ENCODE results near the gene PIGL.
"Not testable (repeated sequence)": the region's sequence is repeated elsewhere in the genome, so short reads cannot be mapped to it uniquely, and the experiment has no call there.

The PIGL gene

GRCh38 chr17:16304830-16305229 lies 87.8 kb downstream of the PIGL start:
- DNase-seq (ENCODE audit: low read depth, low spot score) = peak; percentile 64

DNA sequence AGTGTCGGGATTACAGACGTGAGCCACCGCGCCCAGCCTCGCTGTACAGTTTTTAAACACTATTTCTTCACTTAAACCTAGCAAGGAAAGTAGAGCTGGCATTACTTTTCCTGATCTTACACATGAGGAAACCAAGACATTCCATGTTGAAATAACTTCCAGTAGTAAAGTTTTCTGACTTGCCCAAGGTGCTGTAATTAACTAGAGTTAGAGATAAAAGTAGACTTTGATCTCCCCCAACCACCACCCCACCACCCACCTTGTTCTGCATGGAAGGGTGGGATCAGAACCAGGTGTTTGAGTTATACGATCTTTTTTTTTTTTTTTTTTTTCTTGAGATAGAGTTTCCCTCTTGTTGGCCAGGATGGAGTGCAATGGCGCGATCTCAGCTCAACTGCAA lies 89.2 kb downstream of the PIGL start:
- DNase-seq (ENCODE audit: low read depth, low spot score) = no peak

GRCh38 chr17:16312061-16312460 lies 95.1 kb downstream of the PIGL start:
- not testable (repeated sequence) for DNase-seq (ENCODE audit: low read depth, low spot score)

- peak; percentile 83 for DNase-seq (ENCODE audit: low read depth, low spot score)
These were observed 96.4 kb downstream of the PIGL start for GRCh38 chr17:16313139-16314090.

DNA sequence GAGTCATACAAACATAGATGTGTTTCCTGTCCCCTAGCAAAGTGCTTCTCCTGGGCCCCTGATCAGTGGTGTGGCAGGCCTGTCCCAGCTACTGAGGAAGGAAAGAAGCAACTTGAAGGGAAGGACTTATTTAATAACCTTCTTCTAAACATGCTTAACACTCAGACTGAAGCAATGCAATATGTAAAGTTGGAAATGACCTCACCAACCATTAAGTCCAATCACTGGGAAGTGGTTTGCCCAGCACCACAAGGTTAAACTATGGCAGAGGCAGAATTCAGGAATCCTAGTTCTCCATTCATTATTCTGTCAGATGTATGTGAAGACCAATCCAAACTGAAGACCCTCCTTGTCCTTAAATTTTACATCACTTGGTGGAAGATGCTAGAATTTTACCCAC lies 97.2 kb downstream of the PIGL start:
- peak; percentile 22 for DNase-seq (ENCODE audit: low read depth, low spot score)

DNA sequence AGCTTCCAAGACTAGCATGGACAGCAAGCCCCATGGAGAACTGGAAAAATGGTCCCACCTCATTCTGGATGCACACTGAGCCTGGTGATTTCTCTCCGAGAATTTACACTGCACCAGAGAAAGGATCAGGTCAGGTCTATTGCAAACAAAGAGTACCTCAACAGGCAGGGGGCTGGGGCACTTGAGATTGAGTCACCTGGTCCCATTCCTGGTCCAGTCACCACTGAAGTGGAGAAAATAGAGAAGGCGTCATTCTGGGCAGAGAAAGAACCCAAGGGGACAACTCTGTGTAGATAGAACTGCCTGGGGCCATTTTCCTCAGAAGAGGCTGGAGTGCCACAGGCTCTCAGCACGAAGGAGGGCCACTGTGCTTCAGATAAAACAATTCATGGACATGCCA lies 97.8 kb downstream of the PIGL start:
- DNase-seq (ENCODE audit: low read depth, low spot score) = no peak

GRCh38 chr17:16319969-16320368 lies 103.0 kb downstream of the PIGL start:
- no peak for DNase-seq (ENCODE audit: low read depth, low spot score)

- peak; percentile 67 for DNase-seq (ENCODE audit: low read depth, low spot score)
These were observed 105.6 kb downstream of the PIGL start for GRCh38 chr17:16322636-16323035.

DNA sequence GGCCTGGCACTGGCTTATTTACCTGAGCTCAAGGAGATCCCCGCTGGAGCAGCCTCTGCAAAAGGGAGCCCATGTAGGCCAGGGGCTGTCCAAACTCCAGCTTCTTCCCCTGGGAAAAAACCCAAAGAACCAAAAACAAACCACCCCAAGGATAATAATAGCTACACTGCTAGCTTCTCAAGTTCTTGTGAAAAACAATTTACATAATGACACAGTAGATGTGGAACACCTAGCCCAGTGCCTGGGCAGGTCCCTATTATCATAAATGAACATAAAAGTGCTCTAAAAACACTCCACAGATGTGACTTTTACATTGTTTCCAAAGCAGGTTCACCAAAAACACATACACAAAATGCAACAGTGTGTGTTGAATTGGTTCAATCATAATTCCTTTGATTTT lies 109.0 kb downstream of the PIGL start:
- no peak for DNase-seq (ENCODE audit: low read depth, low spot score)

DNA sequence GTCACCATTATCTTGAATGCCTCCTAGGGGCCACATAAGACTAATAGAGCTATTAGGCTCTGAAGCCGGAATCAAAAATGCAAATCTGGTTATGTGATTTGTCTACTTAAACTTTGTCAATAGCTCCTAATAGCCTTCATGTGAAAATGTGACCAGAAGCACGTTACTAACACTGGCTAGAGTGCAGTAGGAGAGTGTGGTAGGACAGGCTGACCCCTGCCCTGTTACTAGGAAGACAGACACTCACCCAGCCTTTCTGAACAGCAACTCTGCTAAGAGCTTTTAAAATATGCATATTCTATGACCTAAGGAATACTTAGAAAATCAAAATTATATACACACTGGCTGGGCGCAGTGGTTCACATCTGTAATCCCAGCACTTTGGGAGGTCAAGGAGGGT lies 110.0 kb downstream of the PIGL start:
- DNase-seq (ENCODE audit: low read depth, low spot score) = no peak

- no peak for DNase-seq (ENCODE audit: low read depth, low spot score)
These were observed 112.0 kb downstream of the PIGL start for GRCh38 chr17:16328997-16329396.

- DNase-seq (ENCODE audit: low read depth, low spot score) = peak; percentile 86
These were observed 112.7 kb downstream of the PIGL start for GRCh38 chr17:16329519-16330271.

- DNase-seq (ENCODE audit: low read depth, low spot score) = no peak
These were observed 121.4 kb downstream of the PIGL start for GRCh38 chr17:16338391-16338790.

GRCh38 chr17:16339402-16339801 lies 122.4 kb downstream of the PIGL start:
- no peak for DNase-seq (ENCODE audit: low read depth, low spot score)

DNA sequence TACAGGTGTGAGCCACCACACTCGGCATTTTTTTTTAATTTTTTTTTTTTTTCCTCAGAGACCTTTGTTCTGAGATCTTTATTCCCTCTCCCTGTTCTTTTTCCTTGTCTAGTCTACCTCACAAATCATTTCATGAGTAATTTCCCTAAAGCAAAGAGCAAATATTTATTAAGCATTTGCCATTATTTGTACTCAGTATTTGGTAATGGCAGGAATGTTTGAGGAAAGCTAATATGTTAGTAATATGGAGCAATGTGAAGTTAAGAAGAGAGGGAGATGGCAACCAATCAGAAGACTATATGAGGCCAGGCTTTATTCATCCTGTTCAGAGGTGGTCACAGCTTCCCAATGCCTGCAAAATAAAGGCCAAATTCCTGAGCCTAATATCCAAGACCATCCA lies 122.9 kb downstream of the PIGL start:
- no peak for DNase-seq (ENCODE audit: low read depth, low spot score)

- peak; percentile 52 for DNase-seq (ENCODE audit: low read depth, low spot score)
These were observed 126.0 kb downstream of the PIGL start for GRCh38 chr17:16342979-16343378.

- DNase-seq (ENCODE audit: low read depth, low spot score) = no peak
These were observed 126.6 kb downstream of the PIGL start for GRCh38 chr17:16343569-16343968.

DNA sequence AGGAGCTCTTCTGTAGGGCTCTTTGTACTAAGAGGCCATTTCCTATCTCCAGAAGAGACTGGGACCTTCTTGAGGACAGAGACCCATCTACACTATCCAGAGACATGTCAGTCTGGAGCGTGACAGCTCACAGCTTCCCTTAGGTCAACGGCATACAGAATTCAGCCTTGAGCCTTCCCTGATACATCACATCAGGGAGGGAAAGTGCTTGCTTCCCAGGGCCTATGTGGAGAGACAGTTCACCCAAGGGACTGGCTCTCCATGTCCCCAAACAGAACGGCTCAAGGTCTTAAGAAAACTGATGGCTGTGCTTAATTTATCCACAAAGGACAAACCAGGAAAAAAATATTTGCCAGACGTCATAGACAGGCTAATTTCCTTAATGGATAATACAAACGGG lies 128.6 kb downstream of the PIGL start:
- DNase-seq (ENCODE audit: low read depth, low spot score) = no peak

GRCh38 chr17:16346721-16347271 lies 129.8 kb downstream of the PIGL start:
- DNase-seq (ENCODE audit: low read depth, low spot score) = no peak

GRCh38 chr17:16348586-16348985 lies 131.6 kb downstream of the PIGL start:
- no peak for DNase-seq (ENCODE audit: low read depth, low spot score)

DNA sequence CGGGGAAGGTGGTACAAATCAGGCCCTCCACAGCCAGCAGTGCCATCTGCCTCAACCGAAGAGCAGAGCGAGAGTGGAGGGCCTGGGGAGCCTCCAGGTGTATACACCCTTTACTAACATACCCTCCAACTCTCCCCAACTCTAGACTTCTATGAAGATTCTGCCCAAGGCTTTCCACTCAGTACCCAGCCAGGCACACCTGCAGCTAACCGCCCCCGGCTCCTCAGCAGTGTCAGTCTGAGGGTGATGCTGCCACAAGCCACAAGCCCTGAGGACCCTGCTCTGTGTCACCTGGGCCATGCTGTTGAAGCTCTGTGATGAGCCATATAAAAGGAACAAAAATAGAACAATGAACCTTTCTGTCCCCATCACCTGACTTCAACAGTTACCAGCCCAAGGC lies 132.4 kb downstream of the PIGL start:
- no peak for DNase-seq (ENCODE audit: low read depth, low spot score)

DNA sequence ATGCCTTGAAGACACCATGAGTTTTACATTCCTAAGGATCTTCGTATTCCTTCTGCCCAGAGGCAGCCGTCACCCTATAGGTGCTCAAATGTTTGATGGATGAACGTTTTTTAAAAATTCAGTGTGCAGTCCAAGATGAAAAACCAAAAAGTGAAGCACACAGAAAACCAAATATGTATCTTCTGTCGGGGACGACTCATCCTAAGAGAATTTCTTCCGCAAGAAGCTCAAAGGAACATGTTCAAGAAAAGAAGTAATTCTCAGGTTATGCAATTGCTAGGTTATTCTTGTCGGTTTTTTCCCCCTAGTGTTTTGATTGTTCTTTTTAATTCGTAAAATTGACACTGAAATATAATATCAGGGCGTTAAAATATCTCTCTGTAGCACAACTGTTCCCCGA lies 134.8 kb downstream of the PIGL start:
- DNase-seq (ENCODE audit: low read depth, low spot score) = peak; percentile 28

DNA sequence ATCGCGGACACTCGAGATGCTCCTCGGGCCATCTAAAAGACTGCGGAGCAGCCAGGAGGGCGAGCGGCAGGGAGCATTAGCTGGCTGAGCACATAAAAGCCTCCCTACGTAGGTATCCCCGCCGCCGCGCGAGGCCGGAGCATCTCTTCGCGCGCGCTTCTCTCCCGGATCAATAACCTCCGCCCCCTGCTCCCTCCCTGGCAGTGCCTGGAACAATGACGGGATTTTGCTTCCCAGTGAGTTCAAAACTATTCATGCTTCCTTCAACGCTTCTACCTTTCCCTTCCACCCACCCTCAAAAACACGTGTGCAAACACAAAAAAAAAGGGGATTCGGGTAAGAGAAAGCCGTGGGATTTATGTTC lies 135.3 kb downstream of the PIGL start:
- peak; percentile 66 for DNase-seq (ENCODE audit: low read depth, low spot score)
